Activated naive CD4-positive, alpha-beta T cell treated with anti-CD3 and anti-CD28 coated beads, Interleukin-2, amount 50 U/mL, for 24 hours (primary cell): ENCODE results near the gene TMEM178B.

Experiments used
- H3K27ac Mint-ChIP-seq: one replicate; pipeline ENCODE4 v1.8.0; 2021; ENCODE audit warnings: mild to moderate bottlenecking, mixed read lengths
- H3K27me3 Mint-ChIP-seq: one replicate; pipeline ENCODE4 v1.8.0; 2021; ENCODE audit warnings: mixed read lengths
- H3K36me3 Mint-ChIP-seq: one replicate; pipeline ENCODE4 v1.8.0; 2021; ENCODE audit warnings: mixed read lengths
- H3K4me1 Mint-ChIP-seq: one replicate; pipeline ENCODE4 v1.8.0; 2021; ENCODE audit warnings: mixed read lengths
- H3K4me3 Mint-ChIP-seq: one replicate; pipeline ENCODE4 v1.8.0; 2021; ENCODE audit warnings: mild to moderate bottlenecking, mixed read lengths
- H3K9me3 Mint-ChIP-seq: one replicate; pipeline ENCODE4 v1.8.0; 2021; ENCODE audit warnings: mixed read lengths

Gene TMEM178B

DNA sequence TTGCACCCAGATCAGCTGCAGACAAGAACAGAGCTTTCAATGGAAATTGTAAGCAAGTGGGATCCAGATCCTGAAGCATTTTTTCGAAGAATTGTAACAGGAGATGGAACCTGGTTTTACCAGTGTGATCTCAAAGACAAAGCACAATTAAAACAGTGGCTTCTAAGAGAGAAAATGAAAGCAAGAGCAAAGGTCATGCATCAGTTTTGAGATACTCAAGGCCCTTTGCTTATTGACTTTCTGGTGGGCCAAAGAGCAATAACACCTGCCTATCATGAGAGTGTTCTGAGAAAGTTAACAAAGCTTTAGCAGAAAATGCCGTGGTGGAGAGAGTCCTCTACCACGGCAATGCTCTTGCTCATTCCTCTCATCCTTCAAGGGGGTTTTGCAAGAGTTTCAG is 194.8 kb downstream of the TMEM178B start:
- Mint-ChIP-seq H3K36me3 (no peaks in the 10 kb centered on the region), H3K4me3 (no peak overlapping the region), H3K9me3 (no peaks in the 10 kb centered on the region), H3K4me1 (no peaks in the 10 kb centered on the region), H3K27ac (no peak overlapping the region), H3K27me3 (no peaks in the 10 kb centered on the region)

- Mint-ChIP-seq H3K27me3 (no peaks in the 10 kb centered on the region), H3K4me1 (no peaks in the 10 kb centered on the region), H3K4me3 (no peak overlapping the region), H3K9me3 (no peaks in the 10 kb centered on the region), H3K27ac (no peak overlapping the region), H3K36me3 (no peaks in the 10 kb centered on the region)
These were observed 197.6 kb downstream of the TMEM178B start for GRCh38 chr7:141271451-141271850.

GRCh38 chr7:141272417-141272816 is 198.6 kb downstream of the TMEM178B start:
- no peak overlapping the region for H3K27ac Mint-ChIP-seq
- no peaks in the 10 kb centered on the region for H3K27me3 Mint-ChIP-seq
- H3K4me3 Mint-ChIP-seq, result no peak overlapping the region
- H3K4me1 Mint-ChIP-seq, result no peaks in the 10 kb centered on the region
- H3K36me3 Mint-ChIP-seq, result no peaks in the 10 kb centered on the region
- H3K9me3 Mint-ChIP-seq, result no peaks in the 10 kb centered on the region

DNA sequence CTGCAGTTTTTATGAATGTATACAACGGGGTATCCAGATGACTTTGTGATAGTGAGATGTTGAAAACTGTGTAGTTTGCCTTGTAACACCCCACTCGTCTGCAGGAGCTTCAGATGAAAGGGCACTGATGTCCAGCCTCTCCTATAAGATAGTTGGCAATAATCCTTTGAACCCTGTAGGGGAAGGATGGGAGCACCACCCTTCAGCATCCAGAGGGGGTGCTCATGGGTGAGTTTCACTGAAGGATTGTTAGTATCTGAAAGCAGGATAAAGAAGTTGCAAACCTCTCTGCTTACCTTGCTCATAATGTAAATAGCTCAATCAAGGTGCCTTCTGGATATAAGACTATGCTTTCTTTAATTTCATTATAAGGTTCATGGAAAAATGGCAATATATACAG is 201.5 kb downstream of the TMEM178B start:
- Mint-ChIP-seq H3K4me3 (no peak overlapping the region), H3K36me3 (no peaks in the 10 kb centered on the region), H3K27ac (no peak overlapping the region), H3K9me3 (no peaks in the 10 kb centered on the region), H3K27me3 (no peaks in the 10 kb centered on the region), H3K4me1 (no peaks in the 10 kb centered on the region)

DNA sequence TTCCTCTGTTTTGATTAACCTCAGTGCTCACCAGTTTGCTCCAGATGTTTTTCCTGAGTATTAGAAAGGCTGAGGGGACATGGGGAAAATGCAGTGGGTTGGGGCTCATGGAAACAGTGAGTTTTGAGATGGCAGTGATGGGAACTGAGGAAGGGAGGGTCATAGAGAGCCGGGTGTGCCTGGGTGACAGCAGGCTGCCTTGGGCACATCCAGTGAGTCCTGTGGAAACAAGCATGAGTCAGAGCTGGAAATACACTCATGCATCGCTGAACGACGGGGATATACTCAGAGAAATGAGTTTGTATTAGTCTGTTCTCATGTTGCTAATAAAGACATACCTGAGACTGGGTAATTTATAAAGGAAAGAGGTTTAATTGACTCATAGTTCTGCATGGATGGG is 202.2 kb downstream of the TMEM178B start:
- Mint-ChIP-seq H3K4me1 (no peaks in the 10 kb centered on the region), H3K27me3 (no peaks in the 10 kb centered on the region), H3K27ac (no peak overlapping the region), H3K9me3 (no peaks in the 10 kb centered on the region), H3K4me3 (no peak overlapping the region), H3K36me3 (no peaks in the 10 kb centered on the region)

- no peak overlapping the region for H3K27ac Mint-ChIP-seq
- no peaks in the 10 kb centered on the region for H3K9me3 Mint-ChIP-seq
- H3K27me3 Mint-ChIP-seq, result no peaks in the 10 kb centered on the region
- no peak overlapping the region for H3K4me3 Mint-ChIP-seq
- no peaks in the 10 kb centered on the region for H3K36me3 Mint-ChIP-seq
- peaks cover 7% of the 10 kb centered on the region for H3K4me1 Mint-ChIP-seq
These were observed 206.2 kb downstream of the TMEM178B start for GRCh38 chr7:141280100-141280499.

DNA sequence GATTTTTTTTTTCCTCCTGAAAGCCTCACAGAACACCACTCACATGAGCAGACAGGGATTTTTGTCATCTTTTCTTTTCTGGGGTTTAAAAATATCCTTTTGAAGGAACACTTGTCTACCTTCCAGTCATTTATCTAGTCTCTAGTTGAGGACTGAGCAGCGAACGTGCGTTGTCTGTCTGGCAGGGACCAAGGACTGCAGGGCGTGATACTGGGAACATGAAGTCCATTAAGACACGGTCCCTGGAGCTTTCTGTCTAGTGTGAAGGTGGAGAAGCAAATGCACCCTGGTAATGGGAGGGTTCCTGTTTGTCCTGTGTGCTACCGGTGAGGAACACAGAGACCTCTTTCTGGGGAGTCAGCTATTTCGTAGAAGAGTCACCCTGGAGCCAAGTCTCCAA is 207.4 kb downstream of the TMEM178B start:
- Mint-ChIP-seq H3K27me3 (no peaks in the 10 kb centered on the region), H3K4me1 (peaks cover 7% of the 10 kb centered on the region), H3K9me3 (no peaks in the 10 kb centered on the region), H3K36me3 (no peaks in the 10 kb centered on the region), H3K4me3 (no peak overlapping the region), H3K27ac (no peak overlapping the region)

GRCh38 chr7:141286522-141286921 is 212.7 kb downstream of the TMEM178B start:
- Mint-ChIP-seq H3K36me3 (no peaks in the 10 kb centered on the region), H3K4me3 (no peak overlapping the region), H3K4me1 (peaks cover 7% of the 10 kb centered on the region), H3K27me3 (peaks cover 2% of the 10 kb centered on the region), H3K9me3 (no peaks in the 10 kb centered on the region), H3K27ac (no peak overlapping the region)

GRCh38 chr7:141287936-141288335 is 214.1 kb downstream of the TMEM178B start:
- H3K36me3 Mint-ChIP-seq, result no peaks in the 10 kb centered on the region
- no peak overlapping the region for H3K27ac Mint-ChIP-seq
- peaks cover 2% of the 10 kb centered on the region for H3K27me3 Mint-ChIP-seq
- H3K4me1 Mint-ChIP-seq, result peaks cover 13% of the 10 kb centered on the region
- H3K4me3 Mint-ChIP-seq, result no peak overlapping the region
- H3K9me3 Mint-ChIP-seq, result no peaks in the 10 kb centered on the region

- Mint-ChIP-seq H3K4me1 (peaks cover 8% of the 10 kb centered on the region), H3K9me3 (no peaks in the 10 kb centered on the region), H3K4me3 (no peak overlapping the region), H3K27me3 (peaks cover 2% of the 10 kb centered on the region), H3K27ac (no peak overlapping the region), H3K36me3 (no peaks in the 10 kb centered on the region)
These were observed 214.8 kb downstream of the TMEM178B start for GRCh38 chr7:141288626-141289025.

DNA sequence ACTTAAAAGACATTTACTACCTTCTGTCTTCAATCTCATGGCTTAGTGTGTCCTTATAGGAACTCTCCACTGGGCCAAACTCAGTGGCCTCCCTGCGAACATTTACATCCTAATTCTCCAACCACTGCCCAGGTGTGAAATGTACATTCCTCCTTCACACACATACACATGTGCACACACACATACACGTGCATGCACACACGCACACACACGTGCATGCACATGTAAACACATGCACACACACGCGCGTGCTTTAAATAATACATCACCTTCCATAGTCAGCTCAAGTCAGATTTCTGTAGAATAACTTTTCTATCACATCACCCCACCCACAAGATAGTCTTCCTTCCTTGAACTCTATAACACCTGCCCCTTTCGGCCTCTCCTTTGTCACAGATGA is 216.5 kb downstream of the TMEM178B start:
- Mint-ChIP-seq H3K27ac (no peak overlapping the region), H3K4me1 (peaks cover 6% of the 10 kb centered on the region), H3K36me3 (no peaks in the 10 kb centered on the region), H3K27me3 (peaks cover 5% of the 10 kb centered on the region), H3K4me3 (no peak overlapping the region), H3K9me3 (no peaks in the 10 kb centered on the region)

DNA sequence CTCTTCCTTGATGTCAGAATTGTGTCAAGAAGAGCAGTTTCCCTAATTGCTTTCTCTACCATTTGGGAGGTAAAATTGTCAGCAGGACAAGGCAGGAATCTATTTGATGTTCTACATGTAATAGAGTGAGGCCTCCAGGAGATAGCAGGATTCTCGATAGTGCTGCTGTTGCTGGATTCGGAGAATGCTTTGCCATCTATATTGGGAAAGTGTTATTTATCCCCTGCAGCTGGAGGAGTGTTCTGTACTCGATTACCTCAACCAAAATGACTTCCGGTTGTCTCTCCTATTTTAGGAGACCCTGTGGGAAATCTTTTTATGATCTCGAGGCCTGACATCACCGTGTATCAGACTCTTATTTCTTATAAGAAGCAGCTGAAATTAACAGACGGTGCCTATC is 217.1 kb downstream of the TMEM178B start:
- H3K27ac Mint-ChIP-seq, result no peak overlapping the region
- no peaks in the 10 kb centered on the region for H3K9me3 Mint-ChIP-seq
- no peak overlapping the region for H3K4me3 Mint-ChIP-seq
- H3K27me3 Mint-ChIP-seq, result peaks cover 5% of the 10 kb centered on the region
- H3K4me1 Mint-ChIP-seq, result peaks cover 6% of the 10 kb centered on the region
- H3K36me3 Mint-ChIP-seq, result no peaks in the 10 kb centered on the region

- Mint-ChIP-seq H3K4me3 (no peak overlapping the region), H3K4me1 (peaks cover 6% of the 10 kb centered on the region), H3K36me3 (no peaks in the 10 kb centered on the region), H3K9me3 (no peaks in the 10 kb centered on the region), H3K27me3 (peaks cover 5% of the 10 kb centered on the region), H3K27ac (no peak overlapping the region)
These were observed 217.7 kb downstream of the TMEM178B start for GRCh38 chr7:141291541-141291940.

DNA sequence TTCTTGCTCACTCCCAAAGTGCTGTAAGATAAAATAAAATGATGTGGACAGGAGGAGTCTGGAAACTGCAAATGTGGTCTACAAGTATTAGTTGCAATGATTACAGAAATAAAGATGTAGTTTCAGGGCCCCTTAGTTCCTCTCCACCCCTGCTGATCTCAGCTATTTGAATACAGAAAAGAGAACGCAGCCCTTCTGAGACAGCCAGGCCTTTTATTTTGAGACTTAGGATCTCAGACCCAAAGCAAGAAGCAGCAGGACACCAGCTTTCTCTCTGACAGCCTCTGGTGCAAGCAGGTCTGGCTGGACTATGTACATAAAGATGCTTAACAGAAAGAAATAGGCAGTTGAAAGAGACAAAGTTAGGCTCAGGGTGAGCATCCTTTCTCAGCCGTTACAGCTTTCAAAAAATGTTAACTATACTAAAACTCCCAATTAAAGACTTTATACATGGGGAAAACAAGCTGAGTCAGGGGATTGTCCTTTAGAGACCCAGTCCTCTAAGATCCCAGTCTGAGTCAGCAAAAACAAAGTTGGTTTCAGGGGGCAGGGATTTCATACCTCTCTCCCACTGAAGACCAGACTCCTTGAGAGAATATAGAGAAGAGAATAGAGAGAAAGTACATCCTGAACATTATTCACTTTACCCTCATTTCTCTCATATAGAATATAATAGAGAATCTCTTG is 220.4 kb downstream of the TMEM178B start:
- Mint-ChIP-seq H3K27ac (no peak overlapping the region), H3K4me3 (no peak overlapping the region), H3K4me1 (peaks cover 6% of the 10 kb centered on the region), H3K36me3 (no peaks in the 10 kb centered on the region), H3K27me3 (peaks cover 4% of the 10 kb centered on the region), H3K9me3 (no peaks in the 10 kb centered on the region)

- no peaks in the 10 kb centered on the region for H3K9me3 Mint-ChIP-seq
- H3K36me3 Mint-ChIP-seq, result no peaks in the 10 kb centered on the region
- H3K27ac Mint-ChIP-seq, result no peak overlapping the region
- H3K4me3 Mint-ChIP-seq, result no peak overlapping the region
- peaks cover 6% of the 10 kb centered on the region for H3K4me1 Mint-ChIP-seq
- H3K27me3 Mint-ChIP-seq, result peaks cover 5% of the 10 kb centered on the region
These were observed 221.6 kb downstream of the TMEM178B start for GRCh38 chr7:141295367-141295895.

GRCh38 chr7:141300816-141301215 is 227.0 kb downstream of the TMEM178B start:
- no peak overlapping the region for H3K4me3 Mint-ChIP-seq
- no peaks in the 10 kb centered on the region for H3K9me3 Mint-ChIP-seq
- H3K4me1 Mint-ChIP-seq, result no peaks in the 10 kb centered on the region
- no peaks in the 10 kb centered on the region for H3K36me3 Mint-ChIP-seq
- H3K27me3 Mint-ChIP-seq, result peaks cover 3% of the 10 kb centered on the region
- H3K27ac Mint-ChIP-seq, result no peak overlapping the region

DNA sequence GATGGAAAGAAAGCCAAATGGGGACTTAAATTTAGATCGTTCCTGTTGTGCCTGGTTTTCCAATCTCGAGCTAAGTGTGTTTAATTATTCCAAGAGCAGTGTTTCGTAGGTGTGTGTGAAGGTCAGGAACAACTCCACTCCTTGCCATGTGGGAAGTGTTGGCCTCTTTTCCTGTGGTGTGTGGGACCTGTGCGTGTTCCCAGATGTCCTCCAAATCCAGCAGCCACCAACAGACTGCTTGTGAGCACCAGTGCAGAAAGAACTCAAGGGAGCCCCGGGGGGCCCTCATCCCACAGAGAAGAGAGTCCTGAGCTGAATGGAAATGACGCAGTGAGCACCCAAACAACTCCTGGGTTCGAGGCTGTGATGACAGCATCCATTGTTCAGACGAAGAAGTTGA is 227.7 kb downstream of the TMEM178B start:
- Mint-ChIP-seq H3K27ac (no peak overlapping the region), H3K36me3 (no peaks in the 10 kb centered on the region), H3K27me3 (peaks cover 3% of the 10 kb centered on the region), H3K4me1 (no peaks in the 10 kb centered on the region), H3K4me3 (no peak overlapping the region), H3K9me3 (no peaks in the 10 kb centered on the region)
